Measurements from ENCODE around the gene FAM111A. TPM values are rescaled to one million over a fixed set of nuclear protein-coding genes. Genes with fewer than 3 reads are reported as not detected.

The FAM111A gene
- total RNA-seq, 1 donor from 2014 or later = 13.1 TPM

- Histone ChIP-seq H3K4me2 (ENCODE audit: low read length) (no peak overlapping the region), H3K27me3 (ENCODE audit: insufficient read depth, low read length) (peaks cover 22% of the 10 kb centered on the region), H3K36me3 (ENCODE audit: insufficient read depth, low read length) (no peaks in the 10 kb centered on the region), H3K79me2 (ENCODE audit: insufficient read depth, low read length) (no peaks in the 10 kb centered on the region), H3K27ac (ENCODE audit: low read depth, low read length) (no peak overlapping the region), H2AFZ (ENCODE audit: low read depth, low read length) (no peak overlapping the region), H3K9ac (ENCODE audit: low read length) (no peak overlapping the region), H3K9me3 (ENCODE audit: insufficient read depth, low read depth, low read length) (no peaks in the 10 kb centered on the region), H3K4me3 (ENCODE audit: insufficient read depth, low read depth, low read length) (no peak overlapping the region), H4K20me1 (ENCODE audit: insufficient read depth, low read length) (no peaks in the 10 kb centered on the region), H3K4me1 (ENCODE audit: insufficient read depth, low read length) (no peaks in the 10 kb centered on the region)
- Mint-ChIP-seq H3K9me3 (ENCODE audit: unreplicated experiment) (peaks cover 5% of the 10 kb centered on the region), H3K4me3 (ENCODE audit: unreplicated experiment) (no peak overlapping the region), H3K4me1 (ENCODE audit: low read depth, unreplicated experiment) (peaks cover 8% of the 10 kb centered on the region), H3K27me3 (ENCODE audit: low read depth, unreplicated experiment) (no peaks in the 10 kb centered on the region), H3K27ac (ENCODE audit: unreplicated experiment) (peak overlapping the region; percentile 64), H3K36me3 (ENCODE audit: low read depth, unreplicated experiment) (peaks cover 22% of the 10 kb centered on the region)
- no peak for FAIRE-seq
- DNase-seq (ENCODE audit: low read depth) = no peak
- no peak for TF ChIP-seq EZH2 (IDR thresholded peaks at IDR 0.05; ENCODE audit: insufficient read depth, low read length)
- no peak for TF ChIP-seq CTCF (IDR thresholded peaks at IDR 0.05; ENCODE audit: insufficient read depth, low read depth, low read length)
These were observed 38.3 kb downstream of the FAM111A start for GRCh38 chr11:59180907-59181306.

GRCh38 chr11:59181746-59182456 is 39.2 kb downstream of the FAM111A start:
- Mint-ChIP-seq H3K27me3 (ENCODE audit: low read depth, unreplicated experiment) (no peaks in the 10 kb centered on the region), H3K4me1 (ENCODE audit: low read depth, unreplicated experiment) (peaks cover 8% of the 10 kb centered on the region), H3K36me3 (ENCODE audit: low read depth, unreplicated experiment) (peaks cover 22% of the 10 kb centered on the region), H3K27ac (ENCODE audit: unreplicated experiment) (no peak overlapping the region), H3K4me3 (ENCODE audit: unreplicated experiment) (no peak overlapping the region), H3K9me3 (ENCODE audit: unreplicated experiment) (peaks cover 5% of the 10 kb centered on the region)
- Histone ChIP-seq H3K27ac (ENCODE audit: low read depth, low read length) (no peak overlapping the region), H3K9ac (ENCODE audit: low read length) (no peak overlapping the region), H3K4me2 (ENCODE audit: low read length) (no peak overlapping the region), H3K4me1 (ENCODE audit: insufficient read depth, low read length) (no peaks in the 10 kb centered on the region), H3K9me3 (ENCODE audit: insufficient read depth, low read depth, low read length) (no peaks in the 10 kb centered on the region), H3K36me3 (ENCODE audit: insufficient read depth, low read length) (no peaks in the 10 kb centered on the region), H4K20me1 (ENCODE audit: insufficient read depth, low read length) (no peaks in the 10 kb centered on the region), H3K4me3 (ENCODE audit: insufficient read depth, low read depth, low read length) (no peak overlapping the region), H3K79me2 (ENCODE audit: insufficient read depth, low read length) (no peaks in the 10 kb centered on the region), H2AFZ (ENCODE audit: low read depth, low read length) (no peak overlapping the region), H3K27me3 (ENCODE audit: insufficient read depth, low read length) (peaks cover 13% of the 10 kb centered on the region)
- no peak for TF ChIP-seq CTCF (IDR thresholded peaks at IDR 0.05; ENCODE audit: insufficient read depth, low read depth, low read length)
- no peak for TF ChIP-seq EZH2 (IDR thresholded peaks at IDR 0.05; ENCODE audit: insufficient read depth, low read length)
- DNase-seq (ENCODE audit: low read depth) (no peak), FAIRE-seq (no peak)

DNA sequence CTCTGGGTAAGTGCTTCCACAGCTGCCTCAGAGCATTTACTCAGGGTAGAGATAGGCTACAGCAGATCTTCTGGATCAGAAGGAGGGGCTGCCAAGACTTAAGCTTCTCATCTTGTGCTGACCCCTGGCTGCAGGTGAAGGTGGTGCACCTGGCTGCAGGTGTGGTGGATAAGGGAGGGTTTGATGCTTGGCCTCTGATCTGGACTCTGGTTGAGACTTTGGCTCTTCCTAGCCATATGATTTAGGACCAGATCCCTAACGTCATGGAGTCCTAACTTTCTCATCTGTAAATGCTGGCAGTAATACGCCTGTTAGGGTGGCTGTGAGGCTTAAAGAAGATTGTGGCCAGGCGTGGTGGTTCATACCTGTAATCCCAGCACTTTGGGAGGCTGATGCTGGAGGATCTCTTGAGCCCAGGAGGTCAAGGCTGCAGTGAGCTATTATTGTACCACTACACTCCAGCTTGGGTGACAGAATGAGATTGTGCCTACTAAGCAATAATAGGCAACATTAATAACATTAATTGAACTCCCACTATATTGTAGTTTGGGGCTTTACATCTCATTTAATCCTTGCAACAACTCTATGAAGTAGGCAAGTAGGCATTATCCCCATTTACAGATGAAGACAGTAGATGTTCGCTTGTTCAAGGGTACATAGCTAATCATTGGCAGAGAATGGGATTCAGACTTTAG is 39.9 kb downstream of the FAM111A start:
- H3K4me3 Mint-ChIP-seq (ENCODE audit: unreplicated experiment) = no peak overlapping the region

More for the DNA sequence above, 39.9 kb downstream of the FAM111A start:
- Histone ChIP-seq H3K4me2 (ENCODE audit: low read length) (no peak overlapping the region), H3K4me1 (ENCODE audit: insufficient read depth, low read length) (no peaks in the 10 kb centered on the region), H4K20me1 (ENCODE audit: insufficient read depth, low read length) (no peaks in the 10 kb centered on the region), H3K27me3 (ENCODE audit: insufficient read depth, low read length) (peaks cover 11% of the 10 kb centered on the region), H3K4me3 (ENCODE audit: insufficient read depth, low read depth, low read length) (no peak overlapping the region), H3K9ac (ENCODE audit: low read length) (no peak overlapping the region), H3K27ac (ENCODE audit: low read depth, low read length) (no peak overlapping the region), H3K79me2 (ENCODE audit: insufficient read depth, low read length) (no peaks in the 10 kb centered on the region), H2AFZ (ENCODE audit: low read depth, low read length) (no peak overlapping the region), H3K9me3 (ENCODE audit: insufficient read depth, low read depth, low read length) (no peaks in the 10 kb centered on the region), H3K36me3 (ENCODE audit: insufficient read depth, low read length) (no peaks in the 10 kb centered on the region)
- FAIRE-seq (no peak), DNase-seq (ENCODE audit: low read depth) (no peak)
- TF ChIP-seq CTCF (IDR thresholded peaks at IDR 0.05; ENCODE audit: insufficient read depth, low read depth, low read length) (no peak), EZH2 (IDR thresholded peaks at IDR 0.05; ENCODE audit: insufficient read depth, low read length) (no peak)
- Mint-ChIP-seq H3K9me3 (ENCODE audit: unreplicated experiment) (peaks cover 5% of the 10 kb centered on the region), H3K27ac (ENCODE audit: unreplicated experiment) (no peak overlapping the region), H3K4me1 (ENCODE audit: low read depth, unreplicated experiment) (peaks cover 11% of the 10 kb centered on the region), H3K36me3 (ENCODE audit: low read depth, unreplicated experiment) (peaks cover 26% of the 10 kb centered on the region), H3K27me3 (ENCODE audit: low read depth, unreplicated experiment) (no peaks in the 10 kb centered on the region)

Data from astrocyte (in vitro differentiated cells and primary cell).